IMR-90 (cell line): ENCODE data around the gene CDK5RAP2. TPM values are rescaled to one million over a fixed set of nuclear protein-coding genes. Genes with fewer than 3 reads are reported as not detected.
A peak's percentile ranks its signal among the peaks of the same experiment; 100 is the strongest.

Source experiments
- ATAC-seq: fragments of 200-7000 bp; cut with Tn5 transposase; 2 replicates; pipeline ENCODE4 v1.9.1; 2020; ENCODE audit warnings: low read depth, mild to moderate bottlenecking, moderate library complexity
- BruUV-seq: library from RNA; stranded (reverse); fragments of 400-500 nt; replicated peaks from 2 replicates; lab custom pipeline; 2021; lab: Mats Ljungman, UMichigan
- CTCF ChIA-PET: fragments of 300-600 bp; formaldehyde crosslinking; extraction: SDS; loops from one replicate; lab custom pipeline; 2021; ENCODE audit warnings: antibody characterized with exemption; lab: Yijun Ruan, JAX
- POLR2A ChIA-PET: fragments of 300-600 bp; sonication (Branson Sonifier 250); formaldehyde crosslinking; loops from one replicate; lab custom pipeline; 2022; ENCODE audit warnings: antibody characterized with exemption; ENCODE audit not compliant: unreplicated experiment; lab: Charles Lee
- DNase-seq: peaks from one replicate; pipeline ENCODE4 v3.0.0; 2013
- H2AFZ ChIP-seq: replicated peaks from 2 replicates; pipeline ENCODE3; 2013; ENCODE audit warnings: low read length, mild to moderate bottlenecking; ENCODE audit not compliant: poor library complexity
- H2AK5ac ChIP-seq: 2 replicates; pipeline ENCODE4 v1.6.1; 2013; ENCODE audit warnings: low read depth, low read length, inconsistent platforms
- H2AK9ac ChIP-seq: replicated peaks from 2 replicates; pipeline ENCODE3; 2013; ENCODE audit warnings: mild to moderate bottlenecking, low read depth, low read length, moderate library complexity; ENCODE audit not compliant: poor library complexity
- H2BK120ac ChIP-seq: 2 replicates; pipeline ENCODE4 v1.6.1; 2013; ENCODE audit warnings: low read depth, low read length, inconsistent platforms
- H2BK15ac ChIP-seq: 3 replicates; pipeline ENCODE4 v1.6.1; 2013; ENCODE audit warnings: low read depth, low read length, inconsistent platforms
- H2BK20ac ChIP-seq: 2 replicates; pipeline ENCODE4 v1.6.1; 2013; ENCODE audit warnings: low read depth, mild to moderate bottlenecking, inconsistent platforms, low read length, moderate library complexity
- H2BK5ac ChIP-seq: 2 replicates; pipeline ENCODE4 v1.6.1; 2013; ENCODE audit warnings: mild to moderate bottlenecking, low read depth, low read length, inconsistent platforms; ENCODE audit not compliant: poor library complexity, severe bottlenecking
- H3K14ac ChIP-seq: replicated peaks from 2 replicates; pipeline ENCODE4 v1.6.1; 2013; ENCODE audit warnings: low read depth, low read length, inconsistent platforms
- H3K18ac ChIP-seq: 2 replicates; pipeline ENCODE4 v1.6.1; 2013; ENCODE audit warnings: low read depth, low read length, control low read depth
- H3K23ac ChIP-seq: 2 replicates; pipeline ENCODE4 v1.6.1; 2013; ENCODE audit warnings: low read depth, low read length, inconsistent platforms
- H3K27ac ChIP-seq: 2 replicates; pipeline ENCODE4 v1.5.1; 2013; ENCODE audit warnings: mild to moderate bottlenecking, control low read depth, low read length; ENCODE audit not compliant: insufficient read depth
- H3K27me3 ChIP-seq: 2 replicates; pipeline ENCODE4 v1.6.1; 2013; ENCODE audit warnings: low read length; ENCODE audit not compliant: control insufficient read depth, insufficient read depth
- H3K36me3 ChIP-seq: 2 replicates; pipeline ENCODE4 v1.6.1; 2013; ENCODE audit warnings: low read length, mixed read lengths; ENCODE audit not compliant: control insufficient read depth, insufficient read depth
- H3K4ac ChIP-seq: 2 replicates; pipeline ENCODE4 v1.6.1; 2013; ENCODE audit warnings: low read depth, low read length, inconsistent platforms
- H3K4me1 ChIP-seq: 2 replicates; pipeline ENCODE4 v1.6.1; 2013; ENCODE audit warnings: low read length, mixed read lengths; ENCODE audit not compliant: control insufficient read depth, insufficient read depth
- H3K4me2 ChIP-seq: 2 replicates; pipeline ENCODE4 v1.6.1; 2013; ENCODE audit warnings: low read depth, mild to moderate bottlenecking, control low read depth, low read length, moderate library complexity
- H3K4me3 ChIP-seq: 2 replicates; pipeline ENCODE4 v1.5.1; 2013; ENCODE audit warnings: low read depth, mild to moderate bottlenecking, control low read depth, low read length, moderate library complexity; ENCODE audit not compliant: insufficient read depth
- H3K56ac ChIP-seq: 2 replicates; pipeline ENCODE4 v1.6.1; 2013; ENCODE audit warnings: low read length, inconsistent platforms; ENCODE audit not compliant: insufficient read depth; ENCODE audit errors: extremely low read depth
- H3K79me1 ChIP-seq, 2 experiments: 2 replicates each; pipeline ENCODE4 v1.6.1; 2013; ENCODE audit warnings: low read length in 2 of 2, inconsistent platforms in 1 of 2, low read depth in 1 of 2
- H3K9ac ChIP-seq: 2 replicates; pipeline ENCODE4 v1.6.1; 2013; ENCODE audit warnings: low read depth, low read length, control low read depth
- H3K9me1 ChIP-seq: 2 replicates; pipeline ENCODE4 v1.6.1; 2013; ENCODE audit warnings: low read length, inconsistent platforms; ENCODE audit not compliant: insufficient read depth
- H3K9me3 ChIP-seq: 2 replicates; pipeline ENCODE4 v1.6.1; 2013; ENCODE audit warnings: low read length; ENCODE audit not compliant: control insufficient read depth, insufficient read depth
- H4K20me1 ChIP-seq: 2 replicates; pipeline ENCODE4 v1.6.1; 2013; ENCODE audit warnings: low read length, inconsistent platforms; ENCODE audit not compliant: insufficient read depth
- H4K5ac ChIP-seq: 2 replicates; pipeline ENCODE4 v1.6.1; 2013; ENCODE audit warnings: mild to moderate bottlenecking, low read depth, low read length, control low read depth
- H4K8ac ChIP-seq, 2 experiments: 2 replicates each; pipeline ENCODE4 v1.6.1; 2013; ENCODE audit warnings: low read depth in 2 of 2, low read length in 2 of 2, control low read depth in 1 of 2, inconsistent platforms in 1 of 2
- H4K91ac ChIP-seq: 2 replicates; pipeline ENCODE4 v1.6.1; 2013; ENCODE audit warnings: low read depth, low read length, inconsistent platforms; ENCODE audit not compliant: insufficient read depth
- CEBPB ChIP-seq: IDR thresholded peaks from 2 replicates; pipeline ENCODE4 v1.6.1; 2012; ENCODE audit warnings: low read depth, low read length, improper control_type of control experiment
- MAFK ChIP-seq: IDR thresholded peaks from 2 replicates; pipeline ENCODE4 v1.6.1; 2012; ENCODE audit warnings: low read depth, low read length, improper control_type of control experiment
- MXI1 ChIP-seq: IDR thresholded peaks from 2 replicates; pipeline ENCODE4 v1.6.1; 2012; ENCODE audit warnings: low read depth, mild to moderate bottlenecking, low read length, moderate library complexity, borderline replicate concordance
- NFE2L2 ChIP-seq: fragments of 150-350 bp; IDR thresholded peaks from 2 replicates; pipeline ENCODE4 v1.6.1; 2016; ENCODE audit warnings: low read depth, mild to moderate bottlenecking, low read length
- POLR2A ChIP-seq: IDR thresholded peaks from 2 replicates; pipeline ENCODE4 v1.6.1; 2012; ENCODE audit warnings: mild to moderate bottlenecking, low read depth, low read length
- RAD21 ChIP-seq: IDR thresholded peaks from 2 replicates; pipeline ENCODE4 v1.6.1; 2012; ENCODE audit warnings: low read length, improper control_type of control experiment
- RCOR1 ChIP-seq: IDR thresholded peaks from 2 replicates; pipeline ENCODE4 v1.6.1; 2012; ENCODE audit warnings: mild to moderate bottlenecking, low read length, improper control_type of control experiment; ENCODE audit not compliant: insufficient replicate concordance
- RFX5 ChIP-seq: IDR thresholded peaks from 2 replicates; pipeline ENCODE4 v1.8.0; 2012; ENCODE audit warnings: low read depth, mild to moderate bottlenecking, low read length, moderate library complexity
- SMC3 ChIP-seq: fragments of 150-350 bp; IDR thresholded peaks from 2 replicates; pipeline ENCODE4 v1.6.1; 2016; ENCODE audit warnings: low read depth, mild to moderate bottlenecking, antibody characterized with exemption, low read length, moderate library complexity
- WGBS, 2 experiments: methylation state at CpG; one replicate each; pipeline versions ENCODE4 v1.1.5 to v1.1.7; 2013; ENCODE audit warnings: missing lambda C conversion rate in 2 of 2; ENCODE audit not compliant: insufficient read length in 1 of 2; ENCODE audit errors: extremely low coverage in 2 of 2; 5-methylcytosine and 5-hydroxymethylcytosine counted together
- dilution Hi-C: fragments of 300-500 bp; cut with HindIII; formaldehyde crosslinking; loops from one replicate; pipeline ENCODE4 v1.14.3; 2018; ENCODE audit warnings: low sequenced_read_pairs; ENCODE audit not compliant: unreplicated experiment
- in situ Hi-C: fragments of 300-500 bp; cut with MboI; formaldehyde crosslinking; loops from 3 replicates; pipeline ENCODE4 v1.14.3; 2019; ENCODE audit warnings: low sequenced_read_pairs, inconsistent platforms, mixed read lengths
- intact Hi-C: fragments of 100-400 bp; cut with micrococcal nuclease; formaldehyde crosslinking; loops from 2 replicates; pipeline ENCODE4 v1.10.0; 2022
- polyA plus RNA-seq, 3 experiments: library from polyadenylated mRNA; depleted of rRNA; stranded (reverse); fragments of >200 nt; gene quantifications; 2 replicates each; pipeline ENCODE4 v1.2.3, GENCODE V29; 2012; ENCODE audit warnings: low replicate concordance in 1 of 3
- total RNA-seq: library from RNA; depleted of rRNA; stranded (reverse); fragments of >200 nt; gene quantifications from 2 replicates; pipeline ENCODE4 v1.2.3, GENCODE V29; 2012
- TF ChIP-seq, protein P1 (sequence below): conservative IDR thresholded peaks from 2 replicates; pipeline ENCODE4 v1.5.1; 2012; ENCODE audit warnings: mild to moderate bottlenecking, low read depth, low read length, improper control_type of control experiment
- TF ChIP-seq, protein P2 (sequence below): fragments of 150-350 bp; IDR thresholded peaks from 2 replicates; pipeline ENCODE4 v1.6.1; 2016; ENCODE audit warnings: low read depth, mild to moderate bottlenecking, low read length, moderate library complexity, borderline replicate concordance

CDK5RAP2 gene
- total and polyA plus RNA-seq, 2 of the 4 experiments (the other 2 are of a cell fraction), result 29.5 to 31.7 TPM

DNA sequence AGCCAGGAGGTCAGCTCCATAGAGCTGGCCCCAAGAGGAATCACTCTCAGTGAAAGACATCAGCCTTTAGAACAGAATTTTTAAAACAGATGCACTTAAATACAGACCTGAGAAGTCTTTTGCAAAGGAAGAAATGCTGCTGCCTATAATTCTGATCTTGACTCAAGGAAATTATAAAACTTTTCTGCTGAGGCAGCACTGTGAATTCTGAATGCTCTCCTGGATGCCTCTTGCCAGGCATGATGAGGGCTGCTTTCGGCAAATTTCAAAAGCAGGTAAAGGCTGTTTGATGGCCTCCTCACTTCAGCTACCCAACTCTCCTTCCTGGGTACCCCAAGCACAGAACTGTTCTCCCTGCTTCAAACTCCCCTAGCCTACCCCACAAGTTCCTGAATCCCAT lies 174.8 kb downstream of the CDK5RAP2 start:
- Histone ChIP-seq H3K27ac (no peak overlapping the region), H3K23ac (no peak overlapping the region), H3K9ac (no peak overlapping the region), H4K8ac (no peak overlapping the region), H2BK15ac (no peak overlapping the region; the same call in 2 of the 3 replicates), H3K4ac (peak overlapping the region; percentile 92), H3K14ac (peak overlapping the region; percentile 51), H3K36me3 (peaks cover 34% of the 10 kb centered on the region), H3K18ac (no peak overlapping the region), H2AFZ (no peak overlapping the region), H4K20me1 (no peaks in the 10 kb centered on the region), H2AK5ac (no peak overlapping the region), H4K5ac (no peak overlapping the region), H2BK120ac (peak overlapping the region; percentile 94), H3K56ac (no peak overlapping the region), H3K4me1 (peaks cover 20% of the 10 kb centered on the region), H3K9me1 (peaks cover 25% of the 10 kb centered on the region), H2AK9ac (no peak overlapping the region), H3K79me1 (peaks cover 0 to 20% of the 10 kb centered on the region in 2 experiments; a peak in 3 of 4 replicates), H4K91ac (no peak overlapping the region; the same call in 1 of the 2 replicates), H2BK5ac (no peak overlapping the region), H3K4me3 (no peak overlapping the region), H3K9me3 (no peaks in the 10 kb centered on the region), H3K27me3 (no peaks in the 10 kb centered on the region), H3K4me2 (no peak overlapping the region), H2BK20ac (peak overlapping the region; percentile 96)
- in situ Hi-C loops, result no loop called here
- intact Hi-C loops, result no loop called here
- no peak for DNase-seq
- ATAC-seq, result no peak
- ChIA-PET CTCF (no interaction called here), POLR2A (no interaction called here)
- no TSS peak for BruUV-seq
- dilution Hi-C loops, result no loop called here
- WGBS, 2 experiments, result no CpG with 5 or more reads among the region's 1 CpG
- TF ChIP-seq, protein P1, sequence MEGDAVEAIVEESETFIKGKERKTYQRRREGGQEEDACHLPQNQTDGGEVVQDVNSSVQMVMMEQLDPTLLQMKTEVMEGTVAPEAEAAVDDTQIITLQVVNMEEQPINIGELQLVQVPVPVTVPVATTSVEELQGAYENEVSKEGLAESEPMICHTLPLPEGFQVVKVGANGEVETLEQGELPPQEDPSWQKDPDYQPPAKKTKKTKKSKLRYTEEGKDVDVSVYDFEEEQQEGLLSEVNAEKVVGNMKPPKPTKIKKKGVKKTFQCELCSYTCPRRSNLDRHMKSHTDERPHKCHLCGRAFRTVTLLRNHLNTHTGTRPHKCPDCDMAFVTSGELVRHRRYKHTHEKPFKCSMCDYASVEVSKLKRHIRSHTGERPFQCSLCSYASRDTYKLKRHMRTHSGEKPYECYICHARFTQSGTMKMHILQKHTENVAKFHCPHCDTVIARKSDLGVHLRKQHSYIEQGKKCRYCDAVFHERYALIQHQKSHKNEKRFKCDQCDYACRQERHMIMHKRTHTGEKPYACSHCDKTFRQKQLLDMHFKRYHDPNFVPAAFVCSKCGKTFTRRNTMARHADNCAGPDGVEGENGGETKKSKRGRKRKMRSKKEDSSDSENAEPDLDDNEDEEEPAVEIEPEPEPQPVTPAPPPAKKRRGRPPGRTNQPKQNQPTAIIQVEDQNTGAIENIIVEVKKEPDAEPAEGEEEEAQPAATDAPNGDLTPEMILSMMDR, result no peak
- no peak for TF ChIP-seq POLR2A
- no peak for TF ChIP-seq RCOR1
- TF ChIP-seq, protein P2, sequence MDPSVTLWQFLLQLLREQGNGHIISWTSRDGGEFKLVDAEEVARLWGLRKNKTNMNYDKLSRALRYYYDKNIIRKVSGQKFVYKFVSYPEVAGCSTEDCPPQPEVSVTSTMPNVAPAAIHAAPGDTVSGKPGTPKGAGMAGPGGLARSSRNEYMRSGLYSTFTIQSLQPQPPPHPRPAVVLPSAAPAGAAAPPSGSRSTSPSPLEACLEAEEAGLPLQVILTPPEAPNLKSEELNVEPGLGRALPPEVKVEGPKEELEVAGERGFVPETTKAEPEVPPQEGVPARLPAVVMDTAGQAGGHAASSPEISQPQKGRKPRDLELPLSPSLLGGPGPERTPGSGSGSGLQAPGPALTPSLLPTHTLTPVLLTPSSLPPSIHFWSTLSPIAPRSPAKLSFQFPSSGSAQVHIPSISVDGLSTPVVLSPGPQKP, result no peak
- no peak for TF ChIP-seq RFX5
- no peak for TF ChIP-seq CEBPB
- TF ChIP-seq SMC3, result no peak
- TF ChIP-seq RAD21, result no peak
- TF ChIP-seq MAFK, result no peak; the same call in 1 of the 2 replicates
- TF ChIP-seq MXI1, result no peak
- no peak for TF ChIP-seq NFE2L2
